Neural crest cell (in vitro differentiated cells): Measurements from ENCODE around the gene GLCCI1. TPM values are rescaled to one million over a fixed set of nuclear protein-coding genes. Genes with fewer than 3 reads are reported as not detected.

ENCODE experiments used
- DNase-seq: peaks from one replicate; pipeline ENCODE4 v3.0.0; 2021; ENCODE audit warnings: low read depth, mixed read lengths, low spot score
- H3K27ac Mint-ChIP-seq: one replicate; pipeline ENCODE4 v1.8.0; 2021; ENCODE audit warnings: mild to moderate bottlenecking, mixed read lengths; ENCODE audit not compliant: unreplicated experiment
- H3K27me3 Mint-ChIP-seq: 2 replicates; pipeline ENCODE4 v1.8.0; 2021; ENCODE audit warnings: low read depth, mild to moderate bottlenecking, mixed read lengths
- H3K36me3 Mint-ChIP-seq: 2 replicates; pipeline ENCODE4 v1.8.0; 2021; ENCODE audit warnings: low read depth, mild to moderate bottlenecking, mixed read lengths
- H3K4me1 Mint-ChIP-seq: 2 replicates; pipeline ENCODE4 v1.8.0; 2021; ENCODE audit warnings: mixed read lengths
- H3K4me3 Mint-ChIP-seq: one replicate; pipeline ENCODE4 v1.8.0; 2021; ENCODE audit warnings: mild to moderate bottlenecking, mixed read lengths
- H3K9me3 Mint-ChIP-seq: 2 replicates; pipeline ENCODE4 v1.8.0; 2021; ENCODE audit warnings: mixed read lengths
- total RNA-seq: library from RNA; stranded (reverse); gene quantifications from 2 replicates; pipeline ENCODE4 v1.2.1, GENCODE V29; 2021
- TF ChIP-seq, protein P1 (sequence below): fragments of 200-600 bp; sonication (generic); conservative IDR thresholded peaks from 2 replicates; pipeline ENCODE4 v1.5.0; 2021; ENCODE audit warnings: antibody characterized with exemption, mild to moderate bottlenecking

Gene GLCCI1
- total RNA-seq, 1 donor from 2014 or later, result 29.2 TPM

GRCh38 chr7:8000315-8000941 lies 31.8 kb downstream of the GLCCI1 start:
- Mint-ChIP-seq H3K27ac (no peak overlapping the region), H3K4me3 (no peak overlapping the region), H3K4me1 (no peaks in the 10 kb centered on the region), H3K27me3 (no peaks in the 10 kb centered on the region), H3K36me3 (peaks cover 9% of the 10 kb centered on the region), H3K9me3 (no peaks in the 10 kb centered on the region)
- DNase-seq, result no peak
- TF ChIP-seq, protein P1, sequence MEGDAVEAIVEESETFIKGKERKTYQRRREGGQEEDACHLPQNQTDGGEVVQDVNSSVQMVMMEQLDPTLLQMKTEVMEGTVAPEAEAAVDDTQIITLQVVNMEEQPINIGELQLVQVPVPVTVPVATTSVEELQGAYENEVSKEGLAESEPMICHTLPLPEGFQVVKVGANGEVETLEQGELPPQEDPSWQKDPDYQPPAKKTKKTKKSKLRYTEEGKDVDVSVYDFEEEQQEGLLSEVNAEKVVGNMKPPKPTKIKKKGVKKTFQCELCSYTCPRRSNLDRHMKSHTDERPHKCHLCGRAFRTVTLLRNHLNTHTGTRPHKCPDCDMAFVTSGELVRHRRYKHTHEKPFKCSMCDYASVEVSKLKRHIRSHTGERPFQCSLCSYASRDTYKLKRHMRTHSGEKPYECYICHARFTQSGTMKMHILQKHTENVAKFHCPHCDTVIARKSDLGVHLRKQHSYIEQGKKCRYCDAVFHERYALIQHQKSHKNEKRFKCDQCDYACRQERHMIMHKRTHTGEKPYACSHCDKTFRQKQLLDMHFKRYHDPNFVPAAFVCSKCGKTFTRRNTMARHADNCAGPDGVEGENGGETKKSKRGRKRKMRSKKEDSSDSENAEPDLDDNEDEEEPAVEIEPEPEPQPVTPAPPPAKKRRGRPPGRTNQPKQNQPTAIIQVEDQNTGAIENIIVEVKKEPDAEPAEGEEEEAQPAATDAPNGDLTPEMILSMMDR, result no peak

DNA sequence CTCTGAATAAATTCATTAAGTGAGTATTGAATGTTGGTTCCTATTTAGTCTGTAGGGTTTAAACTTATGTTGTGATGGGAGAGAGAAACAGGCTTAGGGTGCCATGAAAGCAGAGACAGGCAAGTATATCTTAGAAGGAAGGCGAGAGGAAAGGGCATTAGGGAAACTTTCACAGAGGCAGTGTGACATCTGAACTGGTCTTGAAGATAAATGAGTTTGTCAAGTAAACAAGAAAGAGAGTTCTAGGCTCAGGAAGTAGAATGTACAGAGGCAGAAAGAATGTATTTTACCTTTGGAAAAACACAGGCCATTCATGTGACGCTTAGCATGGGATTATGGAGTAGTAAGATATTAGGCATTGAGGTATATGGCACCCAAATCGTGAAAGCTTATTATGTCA lies 34.5 kb downstream of the GLCCI1 start:
- Mint-ChIP-seq H3K27me3 (no peaks in the 10 kb centered on the region), H3K4me1 (no peaks in the 10 kb centered on the region), H3K27ac (no peak overlapping the region), H3K36me3 (peaks cover 15% of the 10 kb centered on the region), H3K4me3 (no peak overlapping the region), H3K9me3 (no peaks in the 10 kb centered on the region)
- TF ChIP-seq, protein P1, result no peak
- no peak for DNase-seq

- H3K36me3 Mint-ChIP-seq, result peaks cover 15% of the 10 kb centered on the region
- no peak overlapping the region for H3K4me3 Mint-ChIP-seq
- H3K9me3 Mint-ChIP-seq, result no peaks in the 10 kb centered on the region
- no peak overlapping the region for H3K27ac Mint-ChIP-seq
- no peaks in the 10 kb centered on the region for H3K27me3 Mint-ChIP-seq
- no peak for DNase-seq
- no peaks in the 10 kb centered on the region for H3K4me1 Mint-ChIP-seq
- TF ChIP-seq, protein P1, result no peak
Observed at GRCh38 chr7:8005279-8005678, 36.7 kb downstream of the GLCCI1 start.

DNA sequence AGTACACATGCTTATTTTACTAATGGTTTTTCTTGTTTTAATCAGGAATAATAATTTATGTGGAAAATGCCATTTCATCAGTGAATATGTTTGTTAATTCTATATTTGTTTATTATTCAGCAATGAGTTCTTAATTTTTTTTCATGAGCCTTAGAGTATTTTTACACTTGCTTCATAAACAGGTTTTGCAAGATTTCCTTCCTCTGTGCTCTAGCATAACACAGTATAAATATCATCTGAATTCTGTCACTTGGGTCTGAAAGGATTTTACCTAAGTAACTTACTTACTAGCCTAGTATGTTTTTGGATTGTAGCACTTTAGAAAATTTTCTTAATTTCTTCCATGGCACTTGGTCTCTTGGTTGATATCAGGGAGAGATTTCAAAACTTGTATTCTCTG lies 45.8 kb downstream of the GLCCI1 start:
- Mint-ChIP-seq H3K4me3 (no peak overlapping the region), H3K36me3 (peaks cover 12% of the 10 kb centered on the region)

GRCh38 chr7:8015100-8015745 lies 46.6 kb downstream of the GLCCI1 start:
- DNase-seq, result no peak
- H3K4me3 Mint-ChIP-seq, result no peak overlapping the region
- no peaks in the 10 kb centered on the region for H3K9me3 Mint-ChIP-seq
- H3K27ac Mint-ChIP-seq, result no peak overlapping the region
- TF ChIP-seq, protein P1, result no peak
- no peaks in the 10 kb centered on the region for H3K27me3 Mint-ChIP-seq
- peaks cover 12% of the 10 kb centered on the region for H3K36me3 Mint-ChIP-seq
- no peaks in the 10 kb centered on the region for H3K4me1 Mint-ChIP-seq

More for the DNA sequence above, 45.8 kb downstream of the GLCCI1 start:
- Mint-ChIP-seq H3K27ac (no peak overlapping the region), H3K4me1 (no peaks in the 10 kb centered on the region), H3K9me3 (no peaks in the 10 kb centered on the region), H3K27me3 (no peaks in the 10 kb centered on the region)
- TF ChIP-seq, protein P1, result no peak
- no peak for DNase-seq
